ENCODE results near the gene ADGRV1.
"Not testable (repeated sequence)": the region's sequence is repeated elsewhere in the genome, so short reads cannot be mapped to it uniquely, and the experiment has no call there.

Gene ADGRV1

GRCh38 chr5:90668079-90668565 is 109.5 kb downstream of the ADGRV1 start:
- not testable (repeated sequence) for H3K4me3 ChIP-seq (ENCODE audit: low read length in 2 of 2); H3K36me3 ChIP-seq (ENCODE audit: control insufficient read depth in 2 of 2, insufficient read depth in 2 of 2, low read length in 2 of 2); H3K9me3 ChIP-seq (ENCODE audit: control insufficient read depth in 2 of 2, low read length in 2 of 2); H3K9ac ChIP-seq (ENCODE audit: low read depth in 1 of 2, low read length in 2 of 2); H3K4me1 ChIP-seq (ENCODE audit: control insufficient read depth in 2 of 2, insufficient read depth in 2 of 2, low read length in 2 of 2); H3K27ac ChIP-seq (ENCODE audit: low read depth in 2 of 2, low read length in 2 of 2); H3K27me3 ChIP-seq (ENCODE audit: control insufficient read depth in 2 of 2, insufficient read depth in 2 of 2, low read length in 2 of 2)

- no peaks in the 10 kb centered on the region for H3K4me1 ChIP-seq (ENCODE audit: control insufficient read depth in 2 of 2, insufficient read depth in 2 of 2, low read length in 2 of 2)
- H3K4me3 ChIP-seq (ENCODE audit: low read length in 2 of 2): no peak overlapping the region
- no peaks in the 10 kb centered on the region for H3K36me3 ChIP-seq (ENCODE audit: control insufficient read depth in 2 of 2, insufficient read depth in 2 of 2, low read length in 2 of 2)
- H3K27ac ChIP-seq (ENCODE audit: low read depth in 2 of 2, low read length in 2 of 2): no peak overlapping the region
- H3K27me3 ChIP-seq (ENCODE audit: control insufficient read depth in 2 of 2, insufficient read depth in 2 of 2, low read length in 2 of 2): no peaks in the 10 kb centered on the region
- no peaks in the 10 kb centered on the region for H3K9me3 ChIP-seq (ENCODE audit: control insufficient read depth in 2 of 2, low read length in 2 of 2)
- H3K9ac ChIP-seq (ENCODE audit: low read depth in 1 of 2, low read length in 2 of 2): no peak overlapping the region
Measured at GRCh38 chr5:90675222-90675621, 116.6 kb downstream of the ADGRV1 start.

- H3K9me3 ChIP-seq (ENCODE audit: control insufficient read depth in 2 of 2, low read length in 2 of 2): no peaks in the 10 kb centered on the region
- H3K27me3 ChIP-seq (ENCODE audit: control insufficient read depth in 2 of 2, insufficient read depth in 2 of 2, low read length in 2 of 2): no peaks in the 10 kb centered on the region
- no peaks in the 10 kb centered on the region for H3K36me3 ChIP-seq (ENCODE audit: control insufficient read depth in 2 of 2, insufficient read depth in 2 of 2, low read length in 2 of 2)
- no peaks in the 10 kb centered on the region for H3K4me1 ChIP-seq (ENCODE audit: control insufficient read depth in 2 of 2, insufficient read depth in 2 of 2, low read length in 2 of 2)
- no peak overlapping the region for H3K9ac ChIP-seq (ENCODE audit: low read depth in 1 of 2, low read length in 2 of 2)
- H3K27ac ChIP-seq (ENCODE audit: low read depth in 2 of 2, low read length in 2 of 2): no peak overlapping the region
- no peak overlapping the region for H3K4me3 ChIP-seq (ENCODE audit: low read length in 2 of 2)
Measured at GRCh38 chr5:90680921-90681563, 122.4 kb downstream of the ADGRV1 start.

GRCh38 chr5:90682278-90682677 is 123.7 kb downstream of the ADGRV1 start:
- Histone ChIP-seq H3K9ac (ENCODE audit: low read depth in 1 of 2, low read length in 2 of 2) (no peak overlapping the region), H3K36me3 (ENCODE audit: control insufficient read depth in 2 of 2, insufficient read depth in 2 of 2, low read length in 2 of 2) (no peaks in the 10 kb centered on the region), H3K9me3 (ENCODE audit: control insufficient read depth in 2 of 2, low read length in 2 of 2) (no peaks in the 10 kb centered on the region), H3K27ac (ENCODE audit: low read depth in 2 of 2, low read length in 2 of 2) (no peak overlapping the region), H3K4me3 (ENCODE audit: low read length in 2 of 2) (no peak overlapping the region), H3K27me3 (ENCODE audit: control insufficient read depth in 2 of 2, insufficient read depth in 2 of 2, low read length in 2 of 2) (no peaks in the 10 kb centered on the region), H3K4me1 (ENCODE audit: control insufficient read depth in 2 of 2, insufficient read depth in 2 of 2, low read length in 2 of 2) (no peaks in the 10 kb centered on the region)

- Histone ChIP-seq H3K9ac (ENCODE audit: low read depth in 1 of 2, low read length in 2 of 2) (no peak overlapping the region), H3K36me3 (ENCODE audit: control insufficient read depth in 2 of 2, insufficient read depth in 2 of 2, low read length in 2 of 2) (no peaks in the 10 kb centered on the region)
Measured at GRCh38 chr5:90685425-90686022, 126.9 kb downstream of the ADGRV1 start.

GRCh38 chr5:90686363-90686762 is 127.8 kb downstream of the ADGRV1 start:
- not testable (repeated sequence) for H3K9me3 ChIP-seq (ENCODE audit: control insufficient read depth in 2 of 2, low read length in 2 of 2); H3K27me3 ChIP-seq (ENCODE audit: control insufficient read depth in 2 of 2, insufficient read depth in 2 of 2, low read length in 2 of 2)

More at GRCh38 chr5:90685425-90686022, 126.9 kb downstream of the ADGRV1 start:
- no peaks in the 10 kb centered on the region for H3K27me3 ChIP-seq (ENCODE audit: control insufficient read depth in 2 of 2, insufficient read depth in 2 of 2, low read length in 2 of 2)
- H3K9me3 ChIP-seq (ENCODE audit: control insufficient read depth in 2 of 2, low read length in 2 of 2): no peaks in the 10 kb centered on the region
- H3K4me3 ChIP-seq (ENCODE audit: low read length in 2 of 2): no peak overlapping the region
- H3K27ac ChIP-seq (ENCODE audit: low read depth in 2 of 2, low read length in 2 of 2): no peak overlapping the region
- H3K4me1 ChIP-seq (ENCODE audit: control insufficient read depth in 2 of 2, insufficient read depth in 2 of 2, low read length in 2 of 2): no peaks in the 10 kb centered on the region

GRCh38 chr5:90687458-90687857 is 128.9 kb downstream of the ADGRV1 start:
- H3K27ac ChIP-seq (ENCODE audit: low read depth in 2 of 2, low read length in 2 of 2); H3K4me3 ChIP-seq (ENCODE audit: low read length in 2 of 2); H3K9ac ChIP-seq (ENCODE audit: low read depth in 1 of 2, low read length in 2 of 2); H3K27me3 ChIP-seq (ENCODE audit: control insufficient read depth in 2 of 2, insufficient read depth in 2 of 2, low read length in 2 of 2); H3K36me3 ChIP-seq (ENCODE audit: control insufficient read depth in 2 of 2, insufficient read depth in 2 of 2, low read length in 2 of 2); H3K9me3 ChIP-seq (ENCODE audit: control insufficient read depth in 2 of 2, low read length in 2 of 2); H3K4me1 ChIP-seq (ENCODE audit: control insufficient read depth in 2 of 2, insufficient read depth in 2 of 2, low read length in 2 of 2): not testable (repeated sequence)

More at GRCh38 chr5:90686363-90686762, 127.8 kb downstream of the ADGRV1 start:
- H3K36me3 ChIP-seq (ENCODE audit: control insufficient read depth in 2 of 2, insufficient read depth in 2 of 2, low read length in 2 of 2); H3K27ac ChIP-seq (ENCODE audit: low read depth in 2 of 2, low read length in 2 of 2); H3K4me3 ChIP-seq (ENCODE audit: low read length in 2 of 2); H3K4me1 ChIP-seq (ENCODE audit: control insufficient read depth in 2 of 2, insufficient read depth in 2 of 2, low read length in 2 of 2); H3K9ac ChIP-seq (ENCODE audit: low read depth in 1 of 2, low read length in 2 of 2): not testable (repeated sequence)

GRCh38 chr5:90689064-90689463 is 130.5 kb downstream of the ADGRV1 start:
- H3K4me1 ChIP-seq (ENCODE audit: control insufficient read depth in 2 of 2, insufficient read depth in 2 of 2, low read length in 2 of 2): no peaks in the 10 kb centered on the region
- H3K27ac ChIP-seq (ENCODE audit: low read depth in 2 of 2, low read length in 2 of 2): no peak overlapping the region
- H3K27me3 ChIP-seq (ENCODE audit: control insufficient read depth in 2 of 2, insufficient read depth in 2 of 2, low read length in 2 of 2): no peaks in the 10 kb centered on the region
- no peaks in the 10 kb centered on the region for H3K9me3 ChIP-seq (ENCODE audit: control insufficient read depth in 2 of 2, low read length in 2 of 2)
- no peak overlapping the region for H3K4me3 ChIP-seq (ENCODE audit: low read length in 2 of 2)
- H3K36me3 ChIP-seq (ENCODE audit: control insufficient read depth in 2 of 2, insufficient read depth in 2 of 2, low read length in 2 of 2): no peaks in the 10 kb centered on the region
- H3K9ac ChIP-seq (ENCODE audit: low read depth in 1 of 2, low read length in 2 of 2): no peak overlapping the region

GRCh38 chr5:90690307-90690706 is 131.7 kb downstream of the ADGRV1 start:
- Histone ChIP-seq H3K4me3 (ENCODE audit: low read length in 2 of 2) (no peak overlapping the region), H3K36me3 (ENCODE audit: control insufficient read depth in 2 of 2, insufficient read depth in 2 of 2, low read length in 2 of 2) (no peaks in the 10 kb centered on the region), H3K27me3 (ENCODE audit: control insufficient read depth in 2 of 2, insufficient read depth in 2 of 2, low read length in 2 of 2) (no peaks in the 10 kb centered on the region), H3K9me3 (ENCODE audit: control insufficient read depth in 2 of 2, low read length in 2 of 2) (no peaks in the 10 kb centered on the region), H3K9ac (ENCODE audit: low read depth in 1 of 2, low read length in 2 of 2) (no peak overlapping the region), H3K4me1 (ENCODE audit: control insufficient read depth in 2 of 2, insufficient read depth in 2 of 2, low read length in 2 of 2) (no peaks in the 10 kb centered on the region), H3K27ac (ENCODE audit: low read depth in 2 of 2, low read length in 2 of 2) (no peak overlapping the region)

GRCh38 chr5:90691533-90691932 is 132.9 kb downstream of the ADGRV1 start:
- Histone ChIP-seq H3K27me3 (ENCODE audit: control insufficient read depth in 2 of 2, insufficient read depth in 2 of 2, low read length in 2 of 2) (no peaks in the 10 kb centered on the region), H3K27ac (ENCODE audit: low read depth in 2 of 2, low read length in 2 of 2) (no peak overlapping the region), H3K4me1 (ENCODE audit: control insufficient read depth in 2 of 2, insufficient read depth in 2 of 2, low read length in 2 of 2) (no peaks in the 10 kb centered on the region), H3K9ac (ENCODE audit: low read depth in 1 of 2, low read length in 2 of 2) (no peak overlapping the region), H3K9me3 (ENCODE audit: control insufficient read depth in 2 of 2, low read length in 2 of 2) (no peaks in the 10 kb centered on the region), H3K4me3 (ENCODE audit: low read length in 2 of 2) (no peak overlapping the region), H3K36me3 (ENCODE audit: control insufficient read depth in 2 of 2, insufficient read depth in 2 of 2, low read length in 2 of 2) (no peaks in the 10 kb centered on the region)
